ELF-1 (cell line): ENCODE measurements around the gene NDC80.
"Not testable (repeated sequence)": the region's sequence is repeated elsewhere in the genome, so short reads cannot be mapped to it uniquely, and the experiment has no call there.

Experiments
- DNase-seq: peaks from one replicate; pipeline ENCODE4 v3.0.0-alpha.2; 2016; ENCODE audit warnings: low read depth, low spot score

NDC80 gene

DNA sequence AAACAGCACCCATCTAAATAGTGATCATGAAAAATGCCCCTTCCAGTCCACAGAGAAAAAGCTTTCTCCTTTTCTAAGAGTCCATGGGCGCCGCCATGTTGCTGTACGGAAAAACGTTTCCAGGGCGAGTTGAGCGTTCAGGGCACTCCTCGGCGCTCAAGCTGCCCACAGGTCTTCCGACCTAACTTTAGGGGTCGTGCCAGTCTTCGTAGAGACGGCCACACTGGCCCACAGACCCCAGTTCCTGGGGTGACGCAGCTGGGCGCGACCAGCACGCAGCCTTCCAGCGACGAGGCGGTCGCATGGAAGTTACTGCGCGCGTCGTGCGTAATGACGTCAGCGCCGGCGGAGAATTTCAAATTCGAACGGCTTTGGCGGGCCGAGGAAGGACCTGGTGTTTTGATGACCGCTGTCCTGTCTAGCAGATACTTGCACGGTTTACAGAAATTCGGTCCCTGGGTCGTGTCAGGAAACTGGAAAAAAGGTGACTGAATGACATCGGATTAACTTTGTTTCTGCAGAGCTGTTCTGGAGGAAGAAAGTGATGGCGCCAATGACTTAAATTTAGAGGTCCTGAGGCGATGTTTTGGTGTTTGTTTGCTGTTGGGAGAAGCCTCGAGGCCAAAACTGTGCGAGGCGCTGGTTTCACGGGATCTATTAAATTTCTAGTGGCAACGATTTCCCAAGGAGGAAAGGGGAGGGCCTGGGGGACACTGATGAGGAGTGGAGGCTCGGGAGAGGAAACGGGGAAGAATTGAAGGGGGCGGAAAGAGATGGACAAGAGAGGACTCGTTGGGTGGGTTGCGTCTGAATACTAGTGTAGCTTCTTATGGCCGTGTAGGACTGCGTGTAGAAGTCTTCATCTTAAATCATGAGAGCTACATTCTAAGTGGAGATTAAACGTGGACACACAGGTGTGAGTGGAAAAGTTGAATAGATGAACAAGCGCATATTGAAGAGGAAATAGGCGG is at the start of gene NDC80, which contains the start of gene METTL4:
NDC80 (plus strand) TSS at position 358 of the 971 bp plus-strand sequence. CDS start 1,429 bp downstream, outside the sequence.
METTL4 (minus strand) TSS at position 306 of the 971 bp plus-strand sequence. CDS start 4,289 bp downstream, outside the sequence.
- DNase-seq = peak; percentile 96

GRCh38 chr18:2522112-2522511 is 49.2 kb upstream of the NDC80 start:
- DNase-seq = no peak

- DNase-seq = not testable (repeated sequence)
These were observed 46.6 kb upstream of the NDC80 start for GRCh38 chr18:2524794-2525198.

GRCh38 chr18:2526329-2526728 is 45.0 kb upstream of the NDC80 start:
- DNase-seq = no peak

DNA sequence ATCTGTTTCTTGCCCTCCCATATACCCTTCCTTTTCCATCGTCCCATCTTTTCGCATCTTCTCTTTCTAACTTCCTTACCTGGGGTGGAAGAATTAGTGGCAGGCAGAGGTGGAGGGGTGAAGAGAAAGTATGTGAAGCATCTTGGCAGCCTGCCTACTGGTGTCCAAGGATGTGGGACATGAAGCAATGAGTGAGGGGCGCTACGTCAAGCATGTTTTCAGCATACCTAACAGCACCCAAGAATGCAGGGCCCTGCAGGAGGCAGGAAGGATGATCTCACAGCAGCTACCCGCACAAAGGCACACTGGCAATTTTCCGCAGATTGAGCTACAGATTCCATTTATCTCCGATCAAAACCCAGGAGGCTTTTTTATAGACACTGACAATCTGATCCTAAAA is 42.2 kb upstream of the NDC80 start:
- DNase-seq = no peak

GRCh38 chr18:2531751-2532150 is 39.6 kb upstream of the NDC80 start:
- no peak for DNase-seq

DNA sequence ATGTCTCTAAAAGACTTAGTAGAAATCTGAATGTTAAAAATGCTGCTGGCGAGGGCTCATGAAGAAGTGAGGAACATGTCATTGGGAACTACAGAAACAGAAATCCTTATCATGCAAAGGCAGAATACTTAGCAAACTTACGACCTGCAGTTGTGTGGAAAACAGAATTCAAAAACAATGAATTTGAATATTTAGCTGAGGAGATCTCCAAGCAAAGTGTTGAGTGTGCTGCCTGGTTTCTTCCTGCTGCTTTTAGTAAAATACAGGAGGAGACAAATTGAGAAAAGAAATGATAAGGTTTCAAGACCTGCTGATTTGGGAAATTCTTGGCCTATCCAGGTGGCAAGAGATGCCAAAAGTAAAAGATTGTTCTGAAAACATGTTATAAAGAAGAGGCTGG is 38.6 kb upstream of the NDC80 start:
- DNase-seq = no peak

- DNase-seq = no peak
These were observed 36.5 kb upstream of the NDC80 start for GRCh38 chr18:2534906-2535305.

DNA sequence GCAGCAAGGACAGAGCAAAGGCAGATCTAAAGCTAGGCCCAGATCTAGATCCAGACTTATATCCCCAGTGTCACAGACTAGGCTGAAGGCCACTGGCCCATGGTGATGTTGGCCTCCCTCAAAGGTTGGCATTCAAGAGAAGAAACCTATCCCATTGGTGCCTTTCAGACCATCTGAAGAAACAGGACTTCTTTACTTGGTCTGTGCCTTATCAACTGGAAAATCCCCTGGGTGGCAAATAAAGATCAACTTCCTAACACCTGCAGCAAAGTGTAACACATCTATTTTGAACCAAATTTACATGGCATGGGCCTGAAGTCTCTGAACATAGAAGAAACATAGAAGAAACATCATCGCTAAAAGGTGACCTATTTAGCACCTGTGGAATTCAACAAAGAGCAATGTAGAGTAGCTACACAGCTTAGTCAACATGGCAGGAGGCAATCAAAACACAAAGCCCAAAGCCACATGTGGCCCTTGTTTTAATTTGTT is 35.9 kb upstream of the NDC80 start:
- no peak for DNase-seq

GRCh38 chr18:2536063-2536462 is 35.3 kb upstream of the NDC80 start:
- no peak for DNase-seq

DNA sequence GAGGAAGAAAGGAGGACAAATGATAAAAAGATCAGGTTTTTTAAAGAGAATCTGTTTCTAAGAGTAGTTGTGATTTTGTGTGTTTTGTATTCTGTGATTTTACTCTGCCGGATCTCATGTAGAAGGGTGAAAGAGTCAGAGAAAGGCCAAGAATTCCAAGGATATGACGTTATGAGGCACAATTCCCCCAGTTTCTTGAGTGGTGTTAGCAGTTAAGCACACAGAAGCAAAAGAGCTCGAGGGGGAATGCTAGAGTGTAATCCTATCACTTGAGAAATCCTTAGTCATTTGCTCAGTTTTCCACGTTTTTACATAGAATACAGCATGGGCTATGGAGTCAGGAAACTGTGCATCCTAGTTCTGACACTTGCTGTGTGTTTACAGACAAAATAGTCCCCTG is 34.9 kb upstream of the NDC80 start:
- no peak for DNase-seq

- no peak for DNase-seq
These were observed 34.1 kb upstream of the NDC80 start for GRCh38 chr18:2537296-2537695.

- DNase-seq = no peak
These were observed 33.1 kb upstream of the NDC80 start for GRCh38 chr18:2538236-2538635.

DNA sequence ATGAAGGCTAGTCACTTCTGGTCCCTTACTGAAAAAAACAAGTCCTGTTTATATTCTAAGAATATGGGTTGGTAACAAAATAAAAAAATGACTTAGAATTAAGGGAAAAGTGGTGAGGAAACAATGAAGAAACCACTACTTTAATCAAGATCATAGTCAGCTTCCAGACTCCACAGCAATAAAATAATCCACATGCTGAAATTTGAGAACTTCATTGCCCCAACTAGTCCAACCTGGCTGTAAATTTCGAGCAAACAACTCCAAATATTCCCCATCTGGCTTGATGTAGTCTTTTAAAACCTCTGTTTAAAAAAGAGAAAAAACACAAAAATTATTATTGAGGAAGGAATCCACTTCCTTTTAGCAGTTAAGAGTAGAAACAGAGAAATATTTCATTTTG is 32.5 kb upstream of the NDC80 start:
- no peak for DNase-seq

GRCh38 chr18:2540575-2540974 is 30.8 kb upstream of the NDC80 start:
- DNase-seq = no peak

DNA sequence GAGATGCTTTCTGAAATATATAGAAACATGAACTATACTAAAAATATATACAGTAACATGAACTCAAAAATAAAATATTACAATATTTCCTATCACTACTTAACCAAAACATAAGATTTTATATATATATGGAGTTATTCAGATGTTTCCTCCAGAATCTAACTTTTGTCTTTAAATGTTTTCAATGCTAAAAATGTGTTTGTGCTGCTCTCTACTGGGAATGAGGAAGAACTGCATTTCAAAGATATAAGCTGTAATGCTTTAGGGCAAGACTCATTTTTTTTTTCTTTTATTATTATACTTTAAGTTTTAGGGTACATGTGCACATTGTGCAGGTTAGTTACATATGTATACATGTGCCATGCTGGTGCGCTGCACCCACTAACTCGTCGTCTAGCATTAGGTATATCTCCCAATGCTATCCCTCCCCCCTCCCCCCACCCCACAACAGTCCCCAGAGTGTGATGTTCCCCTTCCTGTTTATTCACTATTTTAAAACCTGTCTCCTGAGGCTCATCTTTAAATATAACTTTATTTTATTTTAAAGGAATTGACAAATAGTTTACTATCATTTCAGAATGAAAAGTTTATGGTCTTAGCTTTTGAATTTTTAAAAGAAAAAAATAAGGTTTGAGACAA is 29.3 kb upstream of the NDC80 start:
- DNase-seq = not testable (repeated sequence)

GRCh38 chr18:2545155-2545554 is 26.2 kb upstream of the NDC80 start:
- no peak for DNase-seq

DNA sequence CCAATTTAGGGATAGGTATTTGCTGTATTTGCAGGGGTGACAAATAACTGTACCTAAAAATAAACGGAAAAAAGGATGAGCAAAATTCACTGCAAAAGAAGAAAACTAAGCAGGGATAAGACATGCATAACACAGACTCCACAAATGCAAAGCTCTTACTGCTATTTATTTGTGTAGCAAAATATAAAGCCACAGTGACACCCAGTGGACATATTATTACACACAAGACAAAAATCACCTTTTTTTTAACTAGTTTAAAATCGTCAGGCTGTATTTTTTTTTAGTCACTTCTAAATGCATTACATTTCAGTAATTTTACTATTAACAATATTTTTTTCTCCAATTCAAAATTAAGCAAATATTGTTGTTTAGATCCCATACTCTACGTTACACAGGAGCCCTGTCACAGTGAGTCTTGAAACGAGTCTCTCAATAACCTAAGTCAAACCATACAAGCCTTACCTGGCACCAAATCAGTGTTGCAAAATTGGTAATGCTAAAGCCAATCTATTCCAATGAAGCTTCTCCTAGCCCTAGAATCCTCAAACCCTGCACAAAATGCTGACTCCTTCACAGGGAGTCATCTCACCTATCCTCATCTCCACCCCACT is 23.8 kb upstream of the NDC80 start:
- no peak for DNase-seq

- no peak for DNase-seq
These were observed 21.9 kb upstream of the NDC80 start for GRCh38 chr18:2549462-2549861.

- no peak for DNase-seq
These were observed 19.9 kb upstream of the NDC80 start for GRCh38 chr18:2551425-2551824.

- DNase-seq = no peak
These were observed 16.7 kb upstream of the NDC80 start for GRCh38 chr18:2554696-2555095.

DNA sequence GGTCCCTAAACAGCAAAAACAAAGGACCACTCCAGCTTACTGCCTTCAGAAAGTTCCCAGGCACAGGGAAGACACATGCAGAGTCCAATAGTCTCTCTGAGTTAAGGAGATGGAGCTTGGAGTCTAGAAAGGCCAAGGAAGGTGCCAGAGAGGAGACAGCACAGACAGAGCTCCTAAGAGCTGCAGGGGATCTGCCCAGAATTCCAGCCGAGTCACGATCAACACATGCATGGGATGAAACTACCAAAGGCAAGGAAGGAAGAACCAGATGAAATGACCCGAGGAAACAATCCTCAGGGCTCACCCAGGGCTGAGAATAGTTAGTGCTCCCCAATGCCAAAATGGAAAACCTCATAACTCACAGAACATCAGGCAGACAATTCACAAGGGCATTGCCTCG is 15.5 kb upstream of the NDC80 start:
- peak; percentile 40 for DNase-seq
